Prostate gland (tissue), 2 donors: ENCODE results near the gene EFEMP2.
"Not testable (repeated sequence)": the region's sequence is repeated elsewhere in the genome, so short reads cannot be mapped to it uniquely, and the experiment has no call there.

ENCODE experiments used
- CTCF ChIP-seq, 4 experiments: fragments of 200-600 bp in 2 of 4; fragments of 450-650 bp in 2 of 4; sonication (generic) in 2 of 4; IDR thresholded peaks; 1 replicate in 3 of 4; 2 replicates in 1 of 4; pipeline ENCODE4 v1.5.1; 2016 to 2019; ENCODE audit warnings: antibody characterized with exemption in 4 of 4, mild to moderate bottlenecking in 2 of 4, moderate library complexity in 2 of 4
- POLR2A ChIP-seq: fragments of 450-650 bp; IDR thresholded peaks from one replicate; pipeline ENCODE4 v1.6.1; 2016; ENCODE audit warnings: antibody characterized with exemption, mild to moderate bottlenecking
- POLR2AphosphoS5 ChIP-seq: sonication (generic); formaldehyde crosslinking; IDR thresholded peaks from one replicate; pipeline ENCODE4 v1.6.1; 2017; ENCODE audit warnings: antibody characterized with exemption

GRCh38 chr11:65832231-65832630, 40.4 kb downstream of the EFEMP2 start:
- not testable (repeated sequence) for TF ChIP-seq POLR2A; CTCF (IDR thresholded peaks at IDR 0.05); POLR2AphosphoS5
